IPS-18c (cell line): Measurements from ENCODE around the gene ADORA3.

ENCODE experiments used
- H3K4me3 ChIP-seq: 2 replicates; pipeline ENCODE4 v1.7.0; 2013; ENCODE audit warnings: low read depth, mild to moderate bottlenecking, low read length, moderate library complexity; ENCODE audit not compliant: insufficient read depth
- H3K9me3 ChIP-seq: one replicate; pipeline ENCODE4 v1.6.1; 2013; ENCODE audit warnings: mild to moderate bottlenecking, low read length, moderate library complexity; ENCODE audit not compliant: control insufficient read depth, insufficient read depth

ADORA3 gene

DNA sequence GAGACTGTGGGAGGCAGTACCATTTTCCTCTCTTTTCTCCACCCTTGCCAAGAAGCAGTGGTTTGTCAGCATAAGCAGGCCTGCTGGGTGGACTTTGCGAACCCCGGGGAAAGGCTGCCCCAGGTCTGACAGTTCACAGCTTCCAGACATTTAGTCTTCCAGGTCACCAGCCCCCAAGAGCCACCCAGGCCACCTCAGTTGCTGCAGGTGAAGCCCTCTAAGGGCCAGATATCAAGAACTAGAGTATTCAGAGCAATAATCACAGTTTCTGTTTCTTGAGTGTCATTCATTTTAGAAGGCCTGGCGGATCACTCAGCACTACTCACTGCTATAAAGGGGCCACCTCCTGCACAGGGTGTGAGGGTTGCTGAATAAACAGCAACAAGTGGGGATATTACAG lies 9.5 kb upstream of the ADORA3 start:
- H3K4me3 ChIP-seq, result no peak overlapping the region
- no peaks in the 10 kb centered on the region for H3K9me3 ChIP-seq

DNA sequence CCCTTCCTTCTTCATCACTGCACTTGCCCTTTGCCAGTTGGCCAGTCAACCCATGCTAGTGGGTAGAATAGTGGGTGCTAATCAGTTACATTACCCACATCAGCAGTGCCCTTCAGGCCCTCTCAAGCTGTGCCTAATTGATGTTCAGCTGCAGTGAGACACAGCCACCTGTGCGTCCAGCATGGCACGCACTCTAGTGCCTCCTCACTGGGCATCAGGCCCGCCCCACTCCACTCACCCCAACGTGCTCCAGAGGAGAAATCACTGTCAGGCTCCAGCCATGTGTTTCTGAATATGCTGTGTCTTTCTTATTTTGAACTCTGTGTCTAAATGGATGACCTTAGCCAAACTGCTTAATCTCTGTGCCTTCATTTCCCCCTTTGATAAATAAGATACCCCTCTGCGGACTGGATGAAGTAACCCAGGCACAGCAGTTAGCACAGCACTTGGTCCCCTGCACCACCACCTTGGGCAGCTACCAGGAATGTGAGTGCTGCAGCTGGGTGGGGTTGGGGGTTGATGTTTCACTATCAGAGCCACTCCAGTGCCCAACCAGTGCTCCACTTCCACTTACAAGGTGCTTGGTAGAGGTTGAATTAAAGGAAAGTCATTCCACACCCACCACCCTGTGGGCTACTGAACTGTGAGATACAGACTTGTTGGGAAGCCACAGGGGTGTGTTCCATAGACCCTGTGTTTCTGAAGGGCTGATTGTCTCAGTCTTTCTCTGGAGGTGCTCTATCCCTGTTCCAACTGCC lies 8.9 kb upstream of the ADORA3 start:
- Histone ChIP-seq H3K9me3 (no peaks in the 10 kb centered on the region), H3K4me3 (no peak overlapping the region)

GRCh38 chr1:111511370-111511769 lies 7.9 kb upstream of the ADORA3 start:
- no peak overlapping the region for H3K4me3 ChIP-seq
- no peaks in the 10 kb centered on the region for H3K9me3 ChIP-seq

DNA sequence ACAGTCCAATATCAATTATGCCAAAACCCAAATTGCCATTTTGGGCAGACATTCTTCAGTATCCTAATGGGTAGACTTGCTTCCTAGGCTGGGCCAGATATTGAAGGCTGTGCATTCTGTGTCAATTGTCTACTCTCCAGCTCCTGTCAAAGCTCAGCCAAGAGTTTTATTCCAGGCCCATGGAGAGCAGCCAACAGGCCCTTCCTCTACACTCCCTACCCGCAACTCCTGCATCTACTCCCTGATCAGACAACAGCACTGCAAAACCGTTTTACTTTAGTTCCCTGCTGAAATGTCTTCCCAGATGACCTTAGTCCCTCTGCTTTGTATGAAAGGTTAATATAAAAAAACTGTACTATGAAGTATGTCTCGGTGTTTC lies 6.6 kb upstream of the ADORA3 start:
- no peak overlapping the region for H3K4me3 ChIP-seq

DNA sequence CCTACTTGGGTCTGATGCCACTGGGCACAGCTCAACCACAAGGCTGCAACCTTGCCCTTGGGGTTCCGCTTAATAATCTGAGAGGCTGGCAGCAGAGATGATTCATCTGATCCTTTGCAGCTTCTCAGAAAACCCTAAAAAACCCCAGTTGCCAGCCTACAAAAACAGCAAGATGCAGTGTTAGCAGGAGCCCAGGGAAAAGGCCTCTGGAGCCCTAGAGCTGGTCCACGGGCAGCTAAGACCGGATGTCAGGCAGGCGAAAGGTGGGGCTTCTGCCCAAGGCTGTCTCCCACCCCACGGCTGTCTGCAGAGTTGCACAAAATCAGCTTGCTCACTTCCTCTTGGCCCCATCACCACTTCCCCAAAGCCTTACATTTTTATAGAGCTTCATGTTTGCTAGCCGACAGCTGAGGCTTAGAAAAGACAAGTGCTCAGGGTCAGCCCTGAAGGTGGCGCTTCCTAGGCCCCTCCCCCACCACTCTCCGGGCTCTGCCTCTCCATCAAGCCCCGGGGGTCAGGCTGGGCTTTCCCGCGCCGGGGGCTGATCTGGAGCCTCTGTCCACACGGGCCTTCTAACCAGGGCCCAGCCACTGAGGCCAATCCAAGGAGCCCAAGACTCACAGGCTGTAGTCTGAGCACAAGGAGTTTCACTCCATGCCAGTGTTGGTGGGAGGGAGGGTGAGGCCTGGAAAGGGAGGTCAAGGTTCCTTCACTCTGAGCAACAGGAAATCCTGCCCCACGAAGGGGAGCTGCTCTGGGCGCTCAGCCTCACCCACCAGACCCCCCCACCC lies 4.2 kb upstream of the ADORA3 start:
- Histone ChIP-seq H3K4me3 (peak overlapping the region; percentile 16; the same call in 1 of the 2 replicates), H3K9me3 (no peaks in the 10 kb centered on the region)

More for the DNA sequence above, 6.6 kb upstream of the ADORA3 start:
- H3K9me3 ChIP-seq, result no peaks in the 10 kb centered on the region

DNA sequence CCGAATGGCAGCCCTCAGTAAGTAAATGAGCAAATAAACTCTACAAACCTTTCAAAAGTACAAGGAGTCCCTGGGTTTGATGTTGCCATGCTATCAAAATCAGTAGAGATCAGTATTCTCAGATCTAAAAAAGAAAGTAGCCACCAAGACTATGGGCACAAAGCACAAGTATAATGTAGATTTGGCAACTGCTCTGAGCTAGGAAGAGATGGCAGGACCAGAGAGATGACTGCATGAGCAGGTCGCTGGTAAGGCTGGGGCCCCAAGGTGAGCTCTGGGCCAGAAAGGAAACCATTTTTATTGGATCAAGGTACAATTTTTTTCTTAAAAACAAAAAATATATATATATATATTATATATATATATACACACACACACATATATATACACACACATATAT lies 3.1 kb upstream of the ADORA3 start:
- H3K9me3 ChIP-seq, result no peaks in the 10 kb centered on the region
- H3K4me3 ChIP-seq, result no peak overlapping the region

GRCh38 chr1:111505641-111506119 lies 2.2 kb upstream of the ADORA3 start:
- Histone ChIP-seq H3K9me3 (no peaks in the 10 kb centered on the region), H3K4me3 (no peak overlapping the region)

GRCh38 chr1:111504097-111504496 lies 664 bp upstream of the ADORA3 start:
- no peaks in the 10 kb centered on the region for H3K9me3 ChIP-seq
- H3K4me3 ChIP-seq, result no peak overlapping the region

GRCh38 chr1:111501645-111502044 lies 1.8 kb downstream of the ADORA3 start:
- no peak overlapping the region for H3K4me3 ChIP-seq
- H3K9me3 ChIP-seq, result no peaks in the 10 kb centered on the region

- Histone ChIP-seq H3K9me3 (no peaks in the 10 kb centered on the region), H3K4me3 (no peak overlapping the region)
Observed at GRCh38 chr1:111499026-111499785, 4.2 kb downstream of the ADORA3 start.

DNA sequence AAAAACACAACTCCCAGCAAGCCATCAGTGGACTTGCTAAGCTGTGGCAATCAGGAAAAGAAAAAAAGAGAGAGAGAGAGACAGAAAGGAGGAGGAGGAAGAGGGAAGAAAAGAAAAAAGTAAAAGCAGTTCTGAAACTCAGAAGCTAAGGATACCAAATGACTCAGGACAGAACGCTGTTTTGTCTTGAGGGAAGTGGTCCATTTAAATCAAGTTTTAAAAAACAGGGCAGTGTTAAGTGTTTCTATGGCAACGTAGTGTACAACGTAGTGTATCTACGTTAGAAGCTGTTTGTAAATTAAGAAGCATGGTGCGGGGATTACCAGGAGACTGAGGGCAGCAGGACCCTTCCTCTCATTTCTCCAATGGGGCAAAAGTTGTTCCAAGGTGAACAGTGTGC lies 5.8 kb downstream of the ADORA3 start:
- H3K9me3 ChIP-seq, result no peaks in the 10 kb centered on the region

DNA sequence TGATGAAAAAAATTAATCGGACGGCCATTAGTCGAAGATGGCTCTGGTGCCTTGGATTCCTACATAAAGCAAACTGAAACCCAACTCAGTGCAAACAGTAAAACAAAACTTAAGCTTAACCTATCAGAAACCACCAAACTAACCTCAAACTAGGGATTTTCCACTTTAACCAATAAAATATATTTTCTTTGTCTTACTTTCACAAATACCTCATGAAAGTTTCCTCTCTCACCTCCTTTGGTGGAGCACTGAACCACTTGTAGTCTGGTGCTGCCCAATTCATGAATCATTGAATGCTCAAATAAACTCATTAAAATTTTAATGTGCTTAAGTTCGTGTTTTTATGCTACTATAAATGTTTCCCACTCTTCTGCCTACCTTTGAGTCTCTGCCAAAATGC lies 7.0 kb downstream of the ADORA3 start:
- no peaks in the 10 kb centered on the region for H3K9me3 ChIP-seq
- no peak overlapping the region for H3K4me3 ChIP-seq

More for the DNA sequence above, 5.8 kb downstream of the ADORA3 start:
- H3K4me3 ChIP-seq, result no peak overlapping the region

DNA sequence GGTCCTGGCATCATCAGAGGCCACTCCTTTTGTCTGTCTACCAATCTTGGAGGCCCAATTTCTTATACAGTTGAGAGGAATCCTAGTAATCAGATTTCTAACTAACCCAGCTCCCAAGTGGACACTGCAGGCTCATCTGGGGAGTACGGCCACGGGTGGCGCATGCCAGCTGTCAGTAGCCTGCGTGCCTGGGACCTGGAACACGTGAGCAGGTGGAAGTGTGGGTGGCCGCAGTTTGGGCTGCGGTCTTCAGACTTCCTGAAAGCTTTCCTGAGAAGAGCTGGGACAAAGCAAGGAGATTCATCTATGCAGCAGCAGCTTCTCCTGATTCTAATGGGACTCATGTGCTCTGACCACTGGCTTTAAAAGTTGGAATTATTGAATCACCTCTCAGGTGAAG lies 12.4 kb downstream of the ADORA3 start:
- no peaks in the 10 kb centered on the region for H3K9me3 ChIP-seq
- H3K4me3 ChIP-seq, result no peak overlapping the region

DNA sequence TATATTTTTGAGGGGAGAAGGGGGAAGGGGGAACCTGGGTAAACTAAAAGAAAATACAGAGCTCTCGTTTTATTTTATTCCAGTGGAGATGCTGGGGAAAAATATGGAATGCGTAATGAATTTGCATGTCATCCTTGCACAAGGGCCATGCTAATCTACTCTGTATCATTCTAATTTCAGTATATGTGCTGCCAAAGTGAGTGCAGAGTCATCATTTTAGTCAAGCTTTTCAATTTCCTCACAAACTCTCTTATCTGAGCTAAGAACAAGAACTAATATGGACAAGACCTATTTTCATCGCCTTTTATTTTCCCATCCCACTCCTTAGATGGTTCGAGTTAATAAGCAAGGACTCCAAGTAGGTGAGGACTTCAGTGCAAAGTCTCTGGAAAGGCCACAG lies 13.2 kb downstream of the ADORA3 start:
- Histone ChIP-seq H3K9me3 (no peaks in the 10 kb centered on the region), H3K4me3 (no peak overlapping the region)

DNA sequence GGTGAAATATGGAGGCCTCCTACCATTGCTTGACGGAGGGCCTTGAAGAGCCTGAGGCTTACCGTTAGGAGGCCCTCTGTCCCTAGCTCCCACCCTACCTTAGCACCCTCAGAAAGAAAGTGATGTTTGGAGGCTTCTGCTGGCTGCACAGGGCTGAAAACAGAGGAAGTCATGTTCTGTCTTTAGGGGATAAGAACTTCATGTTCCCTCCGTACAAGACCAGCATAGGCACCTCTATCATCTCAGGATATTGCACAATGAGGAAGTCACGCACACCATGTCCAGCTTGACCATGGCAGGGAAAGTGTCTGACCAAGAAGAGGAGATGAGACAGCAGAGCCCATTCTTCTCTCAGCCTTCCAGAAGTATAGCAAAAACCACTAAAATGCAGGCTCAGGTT lies 13.8 kb downstream of the ADORA3 start:
- Histone ChIP-seq H3K9me3 (no peaks in the 10 kb centered on the region), H3K4me3 (no peak overlapping the region)

- Histone ChIP-seq H3K9me3 (no peaks in the 10 kb centered on the region), H3K4me3 (no peak overlapping the region)
Observed at GRCh38 chr1:111488669-111489068, 14.8 kb downstream of the ADORA3 start.

DNA sequence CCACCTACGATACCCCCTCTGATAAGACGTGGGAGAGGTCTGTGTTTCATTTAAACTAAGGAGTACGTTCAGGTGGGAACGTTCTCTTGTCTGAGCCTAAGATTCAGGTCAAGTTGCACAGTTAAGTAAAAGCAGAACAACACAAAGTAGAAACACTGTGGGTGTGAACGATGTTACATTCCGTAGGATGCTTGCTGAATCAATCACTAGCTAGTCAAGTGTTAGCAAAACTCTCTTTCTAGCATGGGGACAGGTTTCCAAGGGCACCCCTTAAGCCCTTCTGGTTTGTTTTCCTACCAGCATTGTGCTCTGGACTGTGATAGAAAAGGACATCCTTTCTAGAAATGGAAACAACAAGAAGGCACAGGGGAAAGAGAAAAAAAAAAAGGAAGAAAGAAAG lies 16.3 kb downstream of the ADORA3 start:
- H3K9me3 ChIP-seq, result no peaks in the 10 kb centered on the region
- no peak overlapping the region for H3K4me3 ChIP-seq

DNA sequence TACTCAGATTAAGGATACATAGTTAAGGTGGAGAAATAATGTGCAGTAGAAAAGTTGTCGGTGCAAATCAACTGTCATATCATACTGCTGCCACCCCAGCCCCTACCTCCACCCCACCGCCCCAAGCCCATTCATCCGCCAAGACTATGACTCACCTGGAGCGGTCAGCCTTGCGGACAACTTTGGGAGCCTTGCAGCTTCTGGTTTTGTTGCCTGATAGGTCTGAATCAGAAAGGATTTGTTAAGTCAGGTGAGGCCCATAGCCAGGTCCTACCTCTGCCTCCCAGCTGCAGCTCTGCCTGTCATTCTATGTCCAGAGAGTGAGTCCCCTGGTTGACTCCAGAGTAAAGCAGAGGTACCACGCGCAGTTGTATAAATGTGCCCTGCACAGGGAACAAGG lies 17.0 kb downstream of the ADORA3 start:
- no peaks in the 10 kb centered on the region for H3K9me3 ChIP-seq
- no peak overlapping the region for H3K4me3 ChIP-seq
